Lower leg skin (tissue), 3 donors: ENCODE data around the gene SPACA4.

Experiments used
- CTCF ChIP-seq, 3 donors: fragments of 450-650 bp; IDR thresholded peaks; one replicate each; pipeline ENCODE4 v1.5.1; 2016; ENCODE audit warnings: antibody characterized with exemption in 3 of 3, mild to moderate bottlenecking in 3 of 3, moderate library complexity in 2 of 3
- POLR2A ChIP-seq, 2 donors: fragments of 450-650 bp; IDR thresholded peaks; one replicate each; pipeline ENCODE4 v1.6.1; 2016 to 2017; ENCODE audit warnings: antibody characterized with exemption in 2 of 2, mild to moderate bottlenecking in 1 of 2, moderate library complexity in 1 of 2

- TF ChIP-seq CTCF (IDR thresholded peaks at IDR 0.05), result no peak
- TF ChIP-seq POLR2A (IDR thresholded peaks at IDR 0.05), result no peak
Observed at GRCh38 chr19:48571378-48572162, 35.0 kb upstream of the SPACA4 start.
